Trophoblast cell (in vitro differentiated cells and primary cell): ENCODE data around the gene XPR1.
A peak's percentile ranks its signal among the peaks of the same experiment; 100 is the strongest.

Experiments used
- DNase-seq, 2 donors: peaks; one replicate each; pipeline ENCODE4 v3.0.0-alpha.2; 2016
- H2AFZ ChIP-seq: 2 replicates; pipeline ENCODE4 v1.6.1; 2013; ENCODE audit warnings: low read length, moderate library complexity, mild to moderate bottlenecking; ENCODE audit not compliant: insufficient read depth, poor library complexity
- H2AK5ac ChIP-seq: 2 replicates; pipeline ENCODE4 v1.6.1; 2013; ENCODE audit warnings: mild to moderate bottlenecking, low read length
- H2BK120ac ChIP-seq: 2 replicates; pipeline ENCODE4 v1.6.1; 2013; ENCODE audit warnings: low read length, mild to moderate bottlenecking, moderate library complexity; ENCODE audit not compliant: insufficient read depth, poor library complexity
- H2BK12ac ChIP-seq: 2 replicates; pipeline ENCODE4 v1.6.1; 2013; ENCODE audit warnings: mild to moderate bottlenecking, low read length, moderate library complexity
- H2BK5ac ChIP-seq: 2 replicates; pipeline ENCODE4 v1.6.1; 2013; ENCODE audit warnings: low read length, low read depth, moderate library complexity, mild to moderate bottlenecking; ENCODE audit not compliant: poor library complexity
- H3K14ac ChIP-seq: 2 replicates; pipeline ENCODE4 v1.6.1; 2013; ENCODE audit warnings: mild to moderate bottlenecking, low read length
- H3K18ac ChIP-seq: 2 replicates; pipeline ENCODE4 v1.6.1; 2013; ENCODE audit warnings: mild to moderate bottlenecking, low read length
- H3K23ac ChIP-seq: 2 replicates; pipeline ENCODE4 v1.6.1; 2013; ENCODE audit warnings: low read length
- H3K27ac ChIP-seq: 2 replicates; pipeline ENCODE4 v1.5.1; 2013; ENCODE audit warnings: low read depth, mild to moderate bottlenecking, inconsistent platforms, low read length, moderate library complexity
- H3K27me3 ChIP-seq: 2 replicates; pipeline ENCODE4 v1.6.1; 2013; ENCODE audit warnings: inconsistent platforms, mild to moderate bottlenecking, low read length, moderate library complexity; ENCODE audit not compliant: insufficient read depth
- H3K36me3 ChIP-seq, 2 experiments: 1 replicate in 1 of 2; 2 replicates in 1 of 2; pipeline ENCODE4 v1.6.1; 2013; ENCODE audit warnings: low read length in 2 of 2, mild to moderate bottlenecking in 2 of 2, moderate library complexity in 1 of 2; ENCODE audit not compliant: insufficient read depth in 2 of 2, control insufficient read depth in 1 of 2
- H3K4ac ChIP-seq: 2 replicates; pipeline ENCODE4 v1.6.1; 2013; ENCODE audit warnings: low read depth, mild to moderate bottlenecking, low read length, moderate library complexity
- H3K4me1 ChIP-seq, 2 experiments: 1 replicate in 1 of 2; 2 replicates in 1 of 2; pipeline ENCODE4 v1.6.1; 2013; ENCODE audit warnings: low read length in 2 of 2, mild to moderate bottlenecking in 2 of 2, moderate library complexity in 1 of 2; ENCODE audit not compliant: insufficient read depth in 2 of 2, control insufficient read depth in 1 of 2
- H3K4me2 ChIP-seq: 2 replicates; pipeline ENCODE4 v1.6.1; 2013; ENCODE audit warnings: inconsistent platforms, mild to moderate bottlenecking, low read length, moderate library complexity
- H3K4me3 ChIP-seq: 2 replicates; pipeline ENCODE4 v1.5.1; 2013; ENCODE audit warnings: mild to moderate bottlenecking, low read depth, low read length, inconsistent platforms
- H3K79me1 ChIP-seq: one replicate; pipeline ENCODE4 v1.6.1; 2013; ENCODE audit warnings: low read length
- H3K79me2 ChIP-seq: 2 replicates; pipeline ENCODE4 v1.6.1; 2013; ENCODE audit warnings: low read length, mild to moderate bottlenecking; ENCODE audit not compliant: control insufficient read depth, insufficient read depth, poor library complexity
- H3K9ac ChIP-seq: 2 replicates; pipeline ENCODE4 v1.6.1; 2013; ENCODE audit warnings: mild to moderate bottlenecking, low read length
- H3K9me3 ChIP-seq: 2 replicates; pipeline ENCODE4 v1.6.1; 2013; ENCODE audit warnings: low read depth, mild to moderate bottlenecking, control low read depth, inconsistent platforms, low read length; ENCODE audit not compliant: insufficient read depth
- H4K12ac ChIP-seq: 2 replicates; pipeline ENCODE4 v1.6.1; 2013; ENCODE audit warnings: low read depth, mild to moderate bottlenecking, low read length, moderate library complexity
- H4K8ac ChIP-seq: 2 replicates; pipeline ENCODE4 v1.6.1; 2013; ENCODE audit warnings: low read depth, mild to moderate bottlenecking, low read length, moderate library complexity
- H4K91ac ChIP-seq: one replicate; pipeline ENCODE4 v1.6.1; 2013; ENCODE audit warnings: low read depth, mild to moderate bottlenecking, low read length, moderate library complexity
- WGBS: extraction: QIAGEN DNeasy Blood & Tissue Kit; methylation state at CpG from one replicate; pipeline ENCODE4 v1.1.7; 2013; ENCODE audit warnings: missing lambda C conversion rate; ENCODE audit not compliant: insufficient read length, insufficient coverage; ENCODE audit errors: extremely low coverage; 5-methylcytosine and 5-hydroxymethylcytosine counted together

XPR1 gene

GRCh38 chr1:180652792-180653191, 21.0 kb downstream of the XPR1 start:
- Histone ChIP-seq H3K9me3 (no peaks in the 10 kb centered on the region), H3K79me1 (no peaks in the 10 kb centered on the region), H2BK120ac (no peak overlapping the region), H3K18ac (no peak overlapping the region), H3K4me3 (no peak overlapping the region), H3K9ac (no peak overlapping the region), H3K36me3 (no peaks in the 10 kb centered on the region), H3K79me2 (no peaks in the 10 kb centered on the region), H3K27me3 (no peaks in the 10 kb centered on the region), H4K91ac (no peak overlapping the region), H3K4me2 (no peak overlapping the region), H2AK5ac (no peak overlapping the region), H2AFZ (no peak overlapping the region), H2BK12ac (no peak overlapping the region), H4K12ac (no peak overlapping the region), H3K4ac (no peak overlapping the region), H2BK5ac (no peak overlapping the region), H3K27ac (no peak overlapping the region), H3K14ac (no peak overlapping the region), H4K8ac (no peak overlapping the region), H3K23ac (no peak overlapping the region), H3K4me1 (no peaks in the 10 kb centered on the region)
- no peak for DNase-seq
- no CpG with 5 or more reads among the region's 2 CpGs for WGBS

- Histone ChIP-seq H3K36me3 (no peaks in the 10 kb centered on the region), H3K18ac (no peak overlapping the region), H2BK5ac (no peak overlapping the region), H4K12ac (no peak overlapping the region), H3K9ac (no peak overlapping the region), H3K27ac (no peak overlapping the region), H3K9me3 (peaks cover 6% of the 10 kb centered on the region), H2AK5ac (no peak overlapping the region), H3K4me2 (no peak overlapping the region), H2BK120ac (no peak overlapping the region), H2BK12ac (no peak overlapping the region), H4K8ac (no peak overlapping the region), H3K4me3 (no peak overlapping the region), H3K4me1 (no peaks in the 10 kb centered on the region), H3K23ac (no peak overlapping the region), H3K4ac (no peak overlapping the region), H3K79me2 (no peaks in the 10 kb centered on the region), H4K91ac (no peak overlapping the region), H3K27me3 (no peaks in the 10 kb centered on the region), H2AFZ (no peak overlapping the region), H3K14ac (no peak overlapping the region), H3K79me1 (no peaks in the 10 kb centered on the region)
- no peak for DNase-seq
Observed at GRCh38 chr1:180662709-180663108, 30.9 kb downstream of the XPR1 start.

DNA sequence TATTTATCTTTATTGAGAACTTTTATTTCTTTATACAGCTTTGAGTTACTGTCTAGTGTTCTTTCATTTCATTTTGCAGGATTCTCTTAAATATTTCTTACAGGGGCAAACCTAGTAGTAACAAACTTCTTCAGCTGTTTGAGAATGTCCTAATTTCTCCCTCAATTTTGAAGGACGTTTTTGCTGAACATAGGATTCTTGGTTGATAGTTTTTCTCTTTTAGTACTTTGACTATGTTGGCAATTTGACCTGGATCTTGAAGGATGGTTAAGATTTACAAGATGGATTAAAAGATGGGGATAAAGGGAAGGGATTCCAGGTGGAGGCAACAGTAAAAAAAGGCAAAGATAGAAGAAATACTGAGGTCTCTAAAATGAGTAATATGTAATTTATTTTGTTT, 38.9 kb downstream of the XPR1 start:
- no peak overlapping the region for H2AK5ac ChIP-seq
- H3K79me1 ChIP-seq = no peaks in the 10 kb centered on the region
- H3K9me3 ChIP-seq = no peaks in the 10 kb centered on the region
- no CpG with 5 or more reads among the region's 1 CpG for WGBS
- H3K27ac ChIP-seq = no peak overlapping the region
- H2BK120ac ChIP-seq = no peak overlapping the region
- H3K4me3 ChIP-seq = no peak overlapping the region
- H2AFZ ChIP-seq = no peak overlapping the region
- H3K27me3 ChIP-seq = no peaks in the 10 kb centered on the region
- H3K23ac ChIP-seq = no peak overlapping the region
- no peaks in the 10 kb centered on the region for H3K4me1 ChIP-seq
- H3K36me3 ChIP-seq = no peaks in the 10 kb centered on the region
- DNase-seq = no peak
- H3K4ac ChIP-seq = no peak overlapping the region
- no peaks in the 10 kb centered on the region for H3K79me2 ChIP-seq
- H2BK12ac ChIP-seq = no peak overlapping the region
- no peak overlapping the region for H4K8ac ChIP-seq
- no peak overlapping the region for H2BK5ac ChIP-seq
- H3K4me2 ChIP-seq = no peak overlapping the region
- H3K14ac ChIP-seq = no peak overlapping the region
- no peak overlapping the region for H4K12ac ChIP-seq
- H3K18ac ChIP-seq = no peak overlapping the region
- no peak overlapping the region for H4K91ac ChIP-seq
- no peak overlapping the region for H3K9ac ChIP-seq

DNA sequence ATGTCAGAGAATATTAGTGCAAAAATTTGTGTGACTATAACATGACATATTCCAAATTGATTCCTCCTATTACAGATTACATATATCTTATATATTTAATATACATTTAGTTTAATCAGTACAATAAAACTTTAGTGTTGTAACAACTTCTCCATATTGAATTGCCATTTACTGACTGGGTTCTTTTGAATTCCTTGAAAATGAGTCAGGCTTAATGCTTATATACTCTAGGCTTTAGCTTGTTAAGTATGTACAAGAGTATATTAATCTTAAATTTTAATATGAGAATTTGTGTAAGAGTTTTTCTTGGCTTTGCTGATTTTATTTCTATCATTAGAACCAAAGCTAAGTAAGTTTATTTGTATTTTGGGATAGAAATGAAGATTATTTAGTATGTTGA, 40.3 kb downstream of the XPR1 start:
- Histone ChIP-seq H2BK12ac (no peak overlapping the region), H4K91ac (no peak overlapping the region), H3K27ac (no peak overlapping the region), H3K4me1 (no peaks in the 10 kb centered on the region), H3K9ac (no peak overlapping the region), H2BK120ac (no peak overlapping the region), H2BK5ac (no peak overlapping the region), H2AFZ (no peak overlapping the region), H3K4me3 (no peak overlapping the region), H3K9me3 (no peaks in the 10 kb centered on the region), H2AK5ac (no peak overlapping the region), H3K36me3 (no peaks in the 10 kb centered on the region), H3K79me2 (no peaks in the 10 kb centered on the region), H4K8ac (no peak overlapping the region), H3K27me3 (no peaks in the 10 kb centered on the region), H3K18ac (no peak overlapping the region), H3K4ac (no peak overlapping the region), H3K14ac (no peak overlapping the region), H4K12ac (no peak overlapping the region), H3K23ac (no peak overlapping the region), H3K79me1 (no peaks in the 10 kb centered on the region), H3K4me2 (no peak overlapping the region)
- DNase-seq = peak in 1 of 2 donors; percentile 13

- H4K12ac ChIP-seq = no peak overlapping the region
- H3K4ac ChIP-seq = no peak overlapping the region
- H3K27me3 ChIP-seq = no peaks in the 10 kb centered on the region
- H3K14ac ChIP-seq = no peak overlapping the region
- H3K79me1 ChIP-seq = no peaks in the 10 kb centered on the region
- H4K91ac ChIP-seq = no peak overlapping the region
- no peak overlapping the region for H2AK5ac ChIP-seq
- H3K9me3 ChIP-seq = no peaks in the 10 kb centered on the region
- H2BK120ac ChIP-seq = no peak overlapping the region
- no peak overlapping the region for H3K9ac ChIP-seq
- H2BK5ac ChIP-seq = no peak overlapping the region
- H3K79me2 ChIP-seq = no peaks in the 10 kb centered on the region
- no peaks in the 10 kb centered on the region for H3K36me3 ChIP-seq
- H3K27ac ChIP-seq = no peak overlapping the region
- H2BK12ac ChIP-seq = no peak overlapping the region
- no peak overlapping the region for H4K8ac ChIP-seq
- no peak overlapping the region for H3K4me2 ChIP-seq
- no peaks in the 10 kb centered on the region for H3K4me1 ChIP-seq
- H3K18ac ChIP-seq = no peak overlapping the region
- H3K4me3 ChIP-seq = no peak overlapping the region
- DNase-seq = no peak
- no peak overlapping the region for H3K23ac ChIP-seq
- H2AFZ ChIP-seq = no peak overlapping the region
Observed at GRCh38 chr1:180672505-180672904, 40.7 kb downstream of the XPR1 start.
